Muscle of leg (tissue), 11 donors: Measurements from ENCODE around the gene TULP4. TPM values are rescaled to one million over a fixed set of nuclear protein-coding genes. Genes with fewer than 3 reads are reported as not detected.
"Not testable (repeated sequence)": the region's sequence is repeated elsewhere in the genome, so short reads cannot be mapped to it uniquely, and the experiment has no call there.

Source experiments
- DNase-seq: peaks from one replicate; pipeline ENCODE4 v3.0.0; 2013
- H3K27ac ChIP-seq: one replicate; pipeline ENCODE4 v1.5.1; 2013; ENCODE audit warnings: mild to moderate bottlenecking, low read length, control low read depth
- H3K27me3 ChIP-seq: one replicate; pipeline ENCODE4 v1.6.1; 2013; ENCODE audit warnings: low read length; ENCODE audit not compliant: control insufficient read depth, insufficient read depth
- H3K36me3 ChIP-seq: one replicate; pipeline ENCODE4 v1.6.1; 2013; ENCODE audit warnings: low read length; ENCODE audit not compliant: control insufficient read depth, insufficient read depth
- H3K4me1 ChIP-seq: one replicate; pipeline ENCODE4 v1.6.1; 2013; ENCODE audit warnings: low read length; ENCODE audit not compliant: control insufficient read depth, insufficient read depth
- H3K4me3 ChIP-seq: one replicate; pipeline ENCODE4 v1.5.1; 2013; ENCODE audit warnings: low read length, control low read depth
- H3K9me3 ChIP-seq: replicated peaks from 2 replicates; pipeline ENCODE4 v1.6.1; 2013; ENCODE audit warnings: low read depth, low read length; ENCODE audit not compliant: control insufficient read depth
- WGBS: methylation state at CpG from one replicate; pipeline ENCODE4 v1.1.5; 2013; ENCODE audit warnings: missing lambda C conversion rate; ENCODE audit not compliant: insufficient coverage; 5-methylcytosine and 5-hydroxymethylcytosine counted together
- polyA plus RNA-seq, 8 donors: library from polyadenylated mRNA; unstranded; fragments of 120-200 nt; gene quantifications; one replicate each; pipeline versions ENCODE4 v1.2.1 to v1.2.3, GENCODE V29; 2013; ENCODE audit warnings: inconsistent platforms in 1 of 8, low replicate concordance in 1 of 8; ENCODE audit not compliant: insufficient read length in 8 of 8, insufficient read depth in 1 of 8
- total RNA-seq: library from RNA; stranded (reverse); fragments of 120-200 nt; gene quantifications from one replicate; pipeline ENCODE4 v1.2.4, GENCODE V29; 2013

Gene TULP4
- total and polyA plus RNA-seq, 9 donors: 11.2 to 176 (median 17.8) TPM

DNA sequence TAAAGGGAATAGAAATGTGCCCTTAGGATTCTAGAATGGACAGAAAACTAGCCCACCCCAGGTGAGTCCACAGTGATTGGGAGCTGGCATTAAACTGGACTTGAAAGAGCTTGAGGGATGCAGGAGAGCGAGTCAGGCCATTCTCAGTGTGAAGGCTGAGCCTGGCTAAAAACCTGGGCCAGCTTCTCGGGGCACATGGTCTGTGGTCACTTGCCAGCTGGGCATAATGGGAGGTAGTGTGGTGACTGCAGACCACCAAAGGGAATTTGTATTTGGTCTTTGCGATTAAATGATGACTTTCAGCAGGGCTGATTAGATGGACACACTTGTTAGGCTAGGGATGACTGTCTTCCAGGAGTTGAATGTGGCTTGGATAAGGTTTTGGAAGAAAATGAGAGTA, 71.3 kb downstream of the TULP4 start:
- Histone ChIP-seq H3K4me1 (peaks cover 12% of the 10 kb centered on the region), H3K27me3 (no peaks in the 10 kb centered on the region), H3K36me3 (no peaks in the 10 kb centered on the region), H3K27ac (no peak overlapping the region), H3K4me3 (no peak overlapping the region), H3K9me3 (no peaks in the 10 kb centered on the region)
- WGBS: 78% methylated on average over 3 of the region's 3 CpGs
- DNase-seq: no peak

DNA sequence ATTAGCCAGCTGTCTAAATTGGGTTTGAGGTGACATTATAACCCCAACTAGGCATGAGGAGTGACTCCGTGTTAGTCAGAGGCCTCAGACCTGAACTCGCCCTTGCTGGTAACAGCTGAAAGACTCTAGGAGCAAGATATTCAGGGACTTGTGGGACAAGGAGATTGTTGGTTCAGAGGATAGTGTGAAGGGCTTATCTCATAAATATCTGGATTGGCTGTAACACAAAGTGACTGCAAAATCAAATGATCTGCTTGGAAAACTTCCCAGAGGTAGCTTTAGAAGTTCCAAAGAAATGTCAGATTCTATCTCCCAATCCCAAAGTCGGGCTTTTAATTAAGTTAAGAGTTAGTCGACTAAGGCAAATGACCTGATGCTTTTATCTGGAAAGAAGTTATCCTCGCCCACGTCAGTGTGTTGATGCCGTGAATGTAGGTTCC, 72.4 kb downstream of the TULP4 start:
- no peaks in the 10 kb centered on the region for H3K27me3 ChIP-seq
- H3K27ac ChIP-seq: no peak overlapping the region
- no peak for DNase-seq
- no peaks in the 10 kb centered on the region for H3K9me3 ChIP-seq
- H3K36me3 ChIP-seq: no peaks in the 10 kb centered on the region
- WGBS: 82% methylated on average over 2 of the region's 7 CpGs
- peaks cover 3% of the 10 kb centered on the region for H3K4me1 ChIP-seq
- no peak overlapping the region for H3K4me3 ChIP-seq

DNA sequence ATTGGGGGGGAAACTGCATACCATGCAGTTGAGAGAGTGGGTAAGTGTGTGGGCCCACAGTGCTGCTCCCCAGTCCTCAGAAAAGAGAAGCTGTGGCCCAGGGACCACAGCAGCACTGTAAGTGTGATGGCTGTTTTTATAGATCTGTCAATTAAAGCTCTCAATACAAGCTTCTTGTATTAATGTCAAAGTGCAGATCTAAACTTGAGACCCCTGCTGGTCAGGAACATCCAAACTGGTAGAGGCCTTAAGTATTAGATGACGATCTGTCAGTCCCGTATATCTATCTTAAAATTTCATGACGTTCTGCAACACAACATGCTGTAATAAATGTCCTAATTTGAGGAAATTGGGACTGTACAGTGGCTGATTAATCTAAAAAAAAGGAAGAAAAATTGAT, 74.8 kb downstream of the TULP4 start:
- no CpG with 5 or more reads among the region's 3 CpGs for WGBS
- Histone ChIP-seq H3K4me1 (peaks cover 3% of the 10 kb centered on the region), H3K27ac (no peak overlapping the region), H3K4me3 (no peak overlapping the region), H3K36me3 (no peaks in the 10 kb centered on the region), H3K27me3 (no peaks in the 10 kb centered on the region), H3K9me3 (no peaks in the 10 kb centered on the region)
- DNase-seq: peak; percentile 23

DNA sequence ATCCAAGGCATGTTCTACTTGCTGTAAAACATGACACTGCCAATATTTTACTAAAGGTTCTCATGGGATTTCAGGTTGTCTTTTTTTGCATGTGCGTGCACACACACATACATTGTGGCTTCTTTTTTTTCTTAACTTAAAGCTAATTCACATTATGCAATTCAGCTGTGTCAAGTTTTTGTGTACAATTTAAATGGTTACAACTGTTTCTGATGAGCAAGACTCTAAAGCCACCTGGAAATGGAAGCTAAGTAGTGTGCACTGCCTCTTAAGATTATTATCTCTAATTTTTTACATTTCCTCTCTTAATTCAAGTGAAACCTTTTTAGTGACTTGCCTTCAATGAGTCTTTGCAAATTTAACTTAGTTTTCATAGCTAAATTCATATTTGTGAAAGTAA, 75.3 kb downstream of the TULP4 start:
- peaks cover 4% of the 10 kb centered on the region for H3K9me3 ChIP-seq
- H3K36me3 ChIP-seq: no peaks in the 10 kb centered on the region
- no CpG with 5 or more reads among the region's 1 CpG for WGBS
- H3K27me3 ChIP-seq: no peaks in the 10 kb centered on the region
- no peak overlapping the region for H3K4me3 ChIP-seq
- H3K27ac ChIP-seq: no peak overlapping the region
- no peak for DNase-seq
- peaks cover 3% of the 10 kb centered on the region for H3K4me1 ChIP-seq

DNA sequence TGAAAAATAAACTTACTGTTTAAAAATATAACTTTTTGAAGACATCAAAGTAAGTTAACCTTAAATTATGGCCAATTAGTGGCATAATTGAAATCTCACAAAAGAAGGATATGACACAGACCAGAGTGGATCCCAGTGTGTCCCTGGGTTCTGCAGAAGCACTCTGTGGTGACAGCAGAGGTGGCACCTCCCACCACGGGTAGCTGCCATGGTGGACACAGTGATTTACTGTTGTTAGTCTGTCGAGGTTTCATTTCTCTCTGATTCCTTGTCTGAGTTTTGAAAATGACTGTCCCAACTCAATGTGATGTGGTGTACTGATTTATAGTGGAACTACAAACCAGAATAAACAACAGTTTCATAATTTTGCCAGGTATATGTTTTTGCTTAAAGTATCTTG, 76.5 kb downstream of the TULP4 start:
- no CpG with 5 or more reads among the region's 2 CpGs for WGBS
- no peak for DNase-seq
- peaks cover 13% of the 10 kb centered on the region for H3K9me3 ChIP-seq
- H3K4me1 ChIP-seq: no peaks in the 10 kb centered on the region
- no peak overlapping the region for H3K27ac ChIP-seq
- H3K36me3 ChIP-seq: peaks cover 2% of the 10 kb centered on the region
- no peaks in the 10 kb centered on the region for H3K27me3 ChIP-seq
- H3K4me3 ChIP-seq: no peak overlapping the region

DNA sequence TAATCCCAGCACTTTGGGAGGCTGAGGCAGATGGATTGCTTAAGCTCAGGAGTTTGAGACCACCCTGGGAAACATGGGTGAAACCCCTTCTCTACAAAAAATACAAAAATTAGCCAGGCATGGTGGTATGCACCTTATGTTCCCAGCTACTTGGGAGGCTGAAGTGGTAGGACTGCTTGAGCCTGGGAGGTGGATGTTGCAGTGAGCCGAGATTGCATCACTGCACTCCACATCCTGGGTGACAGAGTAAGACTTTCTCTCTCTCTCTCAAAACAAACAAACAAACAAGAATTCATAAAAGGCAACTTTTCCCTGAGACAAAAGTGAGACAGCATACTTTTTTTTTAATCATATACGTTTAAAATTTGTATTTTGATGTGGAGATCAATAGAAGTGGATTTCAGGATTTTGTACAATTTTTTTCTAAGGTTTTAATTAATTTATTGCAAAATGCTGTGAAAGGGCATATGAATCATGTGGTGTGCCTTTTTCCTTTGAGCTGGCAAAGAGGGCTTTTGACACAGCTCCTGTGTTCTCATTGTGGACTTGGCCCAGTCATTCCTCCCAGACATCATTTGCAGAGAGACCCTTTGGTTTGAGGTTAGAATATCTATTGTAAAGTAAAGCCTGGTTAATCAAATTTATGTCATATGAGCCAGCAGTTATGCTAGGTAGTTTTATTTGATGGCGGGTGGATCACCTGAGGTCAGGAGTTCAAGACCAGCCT, 77.1 kb downstream of the TULP4 start:
- Histone ChIP-seq H3K36me3 (peaks cover 2% of the 10 kb centered on the region), H3K27ac (no peak overlapping the region), H3K27me3 (no peaks in the 10 kb centered on the region), H3K9me3 (peaks cover 15% of the 10 kb centered on the region), H3K4me1 (no peaks in the 10 kb centered on the region), H3K4me3 (no peak overlapping the region)
- DNase-seq: no peak
- WGBS: no CpG with 5 or more reads among the region's 3 CpGs

DNA sequence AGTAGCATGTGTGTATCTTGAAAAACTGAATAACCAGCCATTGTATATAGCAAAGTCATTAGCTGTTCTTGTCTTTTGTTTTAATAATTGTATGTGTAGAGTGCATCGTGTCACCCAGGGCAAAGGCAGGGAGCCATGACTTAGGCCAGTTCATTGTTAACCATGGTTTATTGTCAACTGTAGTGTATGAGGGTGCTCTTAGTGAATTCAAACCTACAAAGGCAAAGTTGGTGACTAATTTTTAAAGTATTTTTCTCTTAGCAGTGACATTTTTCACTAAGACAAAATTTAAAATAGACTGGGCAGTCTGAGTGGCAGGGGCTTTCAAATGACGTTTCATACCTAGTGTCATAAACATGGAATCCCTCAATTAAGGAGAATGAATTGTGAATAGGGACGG, 79.0 kb downstream of the TULP4 start:
- Histone ChIP-seq H3K27me3 (no peaks in the 10 kb centered on the region), H3K4me3 (no peak overlapping the region), H3K4me1 (no peaks in the 10 kb centered on the region), H3K9me3 (peaks cover 15% of the 10 kb centered on the region), H3K27ac (no peak overlapping the region), H3K36me3 (peaks cover 6% of the 10 kb centered on the region)
- WGBS: 100% methylated on average over 1 of the region's 3 CpGs
- DNase-seq: no peak

DNA sequence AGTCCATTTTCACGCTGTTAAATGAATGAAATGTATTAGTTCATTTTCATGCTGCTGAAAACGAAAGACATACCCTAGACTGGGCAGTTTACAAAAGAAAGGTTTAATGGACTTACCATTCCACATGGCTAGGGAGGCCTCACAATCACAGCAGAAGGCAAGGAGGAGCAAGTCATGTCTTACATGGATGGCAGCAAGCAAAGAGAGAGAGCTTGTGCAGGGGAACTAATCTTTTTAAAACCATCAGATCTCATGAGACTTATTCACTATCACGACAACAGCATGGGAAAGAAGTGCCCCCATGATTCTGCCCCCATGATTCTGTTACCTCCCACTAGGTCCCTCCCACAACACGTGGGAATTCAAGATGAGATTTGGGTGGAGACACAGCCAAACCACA, 79.7 kb downstream of the TULP4 start:
- H3K4me1 ChIP-seq, H3K4me3 ChIP-seq, H3K36me3 ChIP-seq, H3K27me3 ChIP-seq, H3K27ac ChIP-seq, DNase-seq: not testable (repeated sequence)
- 90% methylated on average over 2 of the region's 4 CpGs for WGBS
- peaks cover 15% of the 10 kb centered on the region for H3K9me3 ChIP-seq

DNA sequence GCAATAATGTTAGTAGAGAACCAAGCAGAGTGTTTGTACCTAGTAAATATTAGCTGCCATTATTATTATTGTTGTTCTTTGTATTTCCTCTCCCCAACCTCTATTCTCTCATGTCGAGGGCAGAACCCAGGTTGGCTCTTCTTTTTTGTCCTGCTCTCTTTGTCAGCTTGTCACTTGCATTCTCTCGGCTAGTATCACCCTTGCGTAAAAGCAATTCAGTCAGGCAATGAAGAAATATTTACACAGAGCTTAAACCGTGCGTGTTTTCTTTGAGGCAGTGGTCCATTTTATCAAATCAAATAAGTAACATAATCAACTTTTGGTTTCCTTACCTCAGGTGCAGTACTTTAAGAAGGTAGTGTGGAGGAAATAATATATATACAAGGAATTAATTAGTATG, 83.9 kb downstream of the TULP4 start:
- Histone ChIP-seq H3K36me3 (peaks cover 6% of the 10 kb centered on the region), H3K27me3 (no peaks in the 10 kb centered on the region), H3K27ac (no peak overlapping the region), H3K4me3 (no peak overlapping the region), H3K4me1 (no peaks in the 10 kb centered on the region), H3K9me3 (peaks cover 15% of the 10 kb centered on the region)
- no peak for DNase-seq
- WGBS: 92% methylated on average over 2 of the region's 5 CpGs

DNA sequence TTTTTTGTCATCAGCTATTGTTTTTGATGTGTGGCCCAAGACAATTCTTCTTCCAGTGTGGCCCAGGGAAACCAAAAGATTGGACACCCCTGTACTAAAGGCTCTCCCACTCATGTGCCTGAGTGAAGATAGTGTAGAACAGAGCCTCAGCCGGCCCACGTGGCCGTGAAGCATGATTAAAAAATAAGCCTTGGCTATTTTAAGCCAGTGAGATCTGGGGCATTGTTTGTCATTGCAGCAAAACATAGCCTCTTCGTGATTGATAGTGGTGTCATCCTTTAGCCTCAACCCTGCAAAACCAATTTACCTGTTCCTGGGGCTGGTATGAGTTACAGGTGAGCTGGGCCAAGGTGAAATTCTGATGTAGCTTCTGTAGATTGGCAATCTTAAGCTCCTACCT, 85.3 kb downstream of the TULP4 start:
- Histone ChIP-seq H3K36me3 (peaks cover 6% of the 10 kb centered on the region), H3K9me3 (peaks cover 11% of the 10 kb centered on the region), H3K4me1 (no peaks in the 10 kb centered on the region), H3K4me3 (no peak overlapping the region), H3K27me3 (no peaks in the 10 kb centered on the region), H3K27ac (no peak overlapping the region)
- no CpG with 5 or more reads among the region's 4 CpGs for WGBS
- DNase-seq: no peak
